GM21528 (cell line): Measurements from ENCODE around the gene SYNRG.

ENCODE experiments used
- ATAC-seq: cut with Tn5 transposase; IDR thresholded peaks from one replicate; pipeline ENCODE4 v1.9.1; 2021; ENCODE audit warnings: mild to moderate bottlenecking, moderate library complexity; ENCODE audit not compliant: unreplicated experiment, low FRiP score

The SYNRG gene

GRCh38 chr17:37506678-37507077, 102.5 kb downstream of the SYNRG start:
- ATAC-seq = no peak

- no peak for ATAC-seq
These were observed 103.9 kb downstream of the SYNRG start for GRCh38 chr17:37505333-37505732.

- no peak for ATAC-seq
These were observed 106.1 kb downstream of the SYNRG start for GRCh38 chr17:37503148-37503547.

GRCh38 chr17:37502009-37502936, 106.9 kb downstream of the SYNRG start:
- no peak for ATAC-seq

- ATAC-seq = no peak
These were observed 108.8 kb downstream of the SYNRG start for GRCh38 chr17:37500378-37500777.

GRCh38 chr17:37494971-37495370, 114.2 kb downstream of the SYNRG start:
- ATAC-seq = no peak

- no peak for ATAC-seq
These were observed 114.8 kb downstream of the SYNRG start for GRCh38 chr17:37494401-37494831.

GRCh38 chr17:37493249-37494027, 115.8 kb downstream of the SYNRG start:
- ATAC-seq = no peak

GRCh38 chr17:37492167-37492566, 117.1 kb downstream of the SYNRG start:
- no peak for ATAC-seq

GRCh38 chr17:37490638-37491614, 118.3 kb downstream of the SYNRG start:
- no peak for ATAC-seq

- peak; percentile 39 for ATAC-seq
These were observed 119.1 kb downstream of the SYNRG start for GRCh38 chr17:37490022-37490587.

- peak; percentile 61 for ATAC-seq
These were observed 119.8 kb downstream of the SYNRG start, which contains the start of gene DUSP14 for GRCh38 chr17:37489197-37490001. Gene DUSP14 (plus strand): TSS chr17:37489891. CDS start chr17:37512273, 22,382 bp downstream.

GRCh38 chr17:37488607-37489196, 120.5 kb downstream of the SYNRG start:
- no peak for ATAC-seq

GRCh38 chr17:37488009-37488604, 121.1 kb downstream of the SYNRG start:
- ATAC-seq = no peak

- no peak for ATAC-seq
These were observed 123.2 kb downstream of the SYNRG start for GRCh38 chr17:37485938-37486570.

- ATAC-seq = no peak
These were observed 125.7 kb downstream of the SYNRG start for GRCh38 chr17:37483311-37484039.

- no peak for ATAC-seq
These were observed 128.1 kb downstream of the SYNRG start for GRCh38 chr17:37481001-37481665.
